Adipose tissue (tissue), 3 donors: ENCODE measurements around the gene TENM4. TPM values are rescaled to one million over a fixed set of nuclear protein-coding genes. Genes with fewer than 3 reads are reported as not detected.

Experiments
- H3K27ac ChIP-seq: one replicate; pipeline ENCODE4 v1.5.1; 2013; ENCODE audit warnings: low read depth, low read length
- WGBS, 3 donors: extraction: QIAGEN DNeasy Blood & Tissue Kit; methylation state at CpG; one replicate each; pipeline ENCODE4 v1.1.7; 2013; 5-methylcytosine and 5-hydroxymethylcytosine counted together
- polyA plus RNA-seq, 3 donors: library from polyadenylated mRNA; stranded (reverse); fragments of 200-250 nt; gene quantifications; one replicate each; pipeline ENCODE4 v1.2.3, GENCODE V29; 2013
- donor health status: healthy with polysubstance abuse.
- donor health status: Bipolar disorder and iron deficiency.
- donor health status: healthy.

Gene TENM4
- polyA plus RNA-seq, 3 donors, result 0.22 to 2.7 (median 0.41) TPM

DNA sequence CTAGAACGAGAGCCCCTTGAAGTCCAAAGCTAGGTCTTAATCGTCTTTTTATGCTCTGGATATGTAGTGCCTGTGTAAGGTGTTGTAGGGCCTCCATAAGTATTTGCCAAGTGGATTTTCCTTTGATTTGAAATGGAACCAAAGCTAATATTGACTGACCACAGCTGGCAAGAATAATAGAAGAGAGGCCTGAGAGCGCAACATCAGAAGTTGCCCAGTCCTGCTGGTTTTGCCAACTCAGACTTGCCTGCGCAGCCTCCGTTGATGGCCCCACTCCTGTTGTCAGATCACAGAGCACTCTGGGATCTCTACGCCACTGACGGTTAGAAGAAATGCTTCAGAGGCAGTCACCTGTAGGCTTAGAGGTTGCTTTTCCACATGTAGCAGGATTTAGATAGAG is 251.2 kb downstream of the TENM4 start:
- no peak overlapping the region for H3K27ac ChIP-seq
- WGBS, 3 donors, result 54 to 91% (median 88%) methylated on average over 7 of the region's 7 CpGs

DNA sequence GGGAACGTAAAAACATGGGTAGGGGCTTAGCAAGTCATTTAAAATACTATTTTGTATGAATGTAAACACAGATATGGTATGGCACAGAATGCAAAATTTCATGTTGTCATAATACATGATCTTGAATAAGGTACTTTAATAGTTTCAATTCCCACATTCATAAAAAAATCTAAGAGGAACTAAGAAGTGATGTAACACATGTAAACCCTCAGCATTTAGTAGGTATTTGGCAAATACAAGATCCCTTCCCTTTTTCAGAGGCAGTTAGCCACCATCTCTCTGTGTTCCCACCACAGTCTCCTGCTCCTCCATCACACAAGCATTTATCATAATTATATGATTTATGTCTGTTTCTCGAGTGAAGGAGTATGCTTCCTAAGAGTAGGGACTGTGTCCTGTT is 251.8 kb downstream of the TENM4 start:
- 60 to 69% (median 60%) methylated on average over 2 of the region's 2 CpGs for WGBS, 3 donors

DNA sequence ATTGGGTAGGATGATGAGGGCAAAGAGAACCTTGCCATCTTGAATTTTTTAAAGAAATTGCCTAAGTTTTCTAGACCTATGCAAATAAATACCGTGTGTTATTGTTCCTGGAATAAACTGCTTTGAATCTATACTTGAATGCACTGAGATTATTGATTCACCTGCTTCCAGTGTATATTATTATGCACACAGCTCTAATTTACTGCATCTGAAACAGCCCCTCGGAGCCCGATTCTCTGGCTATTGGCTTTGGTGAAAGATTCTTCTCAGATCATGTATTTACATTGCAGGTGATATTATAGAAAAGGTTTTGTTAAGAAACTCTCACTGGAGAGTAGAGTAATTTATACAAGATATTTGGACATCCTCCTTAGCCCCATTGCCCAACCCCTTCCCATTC is 254.2 kb downstream of the TENM4 start:
- 88 to 91% (median 91%) methylated on average over 3 of the region's 3 CpGs for WGBS, 3 donors

More for the DNA sequence above, 251.8 kb downstream of the TENM4 start:
- no peak overlapping the region for H3K27ac ChIP-seq

DNA sequence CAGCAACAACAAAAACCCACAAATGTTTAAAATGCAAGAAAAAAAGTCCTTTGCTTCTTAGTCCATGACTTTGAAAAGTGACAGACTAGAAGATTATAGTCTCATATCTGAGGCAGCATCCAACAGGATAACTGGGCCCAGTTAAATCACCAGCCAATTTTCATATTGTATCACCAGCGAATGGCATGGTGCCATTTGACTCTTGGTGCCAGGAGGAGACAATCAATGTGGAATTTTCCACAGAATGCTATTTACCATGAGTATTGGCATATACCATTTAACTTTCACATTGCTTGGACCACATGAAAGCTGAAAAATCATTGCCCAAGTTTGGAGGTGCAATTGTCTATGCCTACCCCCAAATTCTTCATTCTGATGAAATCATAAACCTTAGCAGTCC is 255.5 kb downstream of the TENM4 start:
- WGBS, 3 donors, result 48 to 79% (median 78%) methylated on average over 1 of the region's 1 CpG

More for the DNA sequence above, 254.2 kb downstream of the TENM4 start:
- H3K27ac ChIP-seq, result no peak overlapping the region

GRCh38 chr11:79184285-79184684 is 256.5 kb downstream of the TENM4 start:
- WGBS, 3 donors, result 86 to 94% (median 86%) methylated on average over 4 of the region's 4 CpGs
- H3K27ac ChIP-seq, result no peak overlapping the region

More for the DNA sequence above, 255.5 kb downstream of the TENM4 start:
- no peak overlapping the region for H3K27ac ChIP-seq

- H3K27ac ChIP-seq, result no peak overlapping the region
- WGBS, 3 donors, result 71 to 77% (median 75%) methylated on average over 1 of the region's 1 CpG
These were observed 258.0 kb downstream of the TENM4 start for GRCh38 chr11:79182794-79183193.

- 46 to 68% (median 52%) methylated on average over 3 of the region's 3 CpGs for WGBS, 3 donors
- H3K27ac ChIP-seq, result no peak overlapping the region
These were observed 261.7 kb downstream of the TENM4 start for GRCh38 chr11:79179087-79179486.

GRCh38 chr11:79174045-79175008 is 266.5 kb downstream of the TENM4 start:
- no peak overlapping the region for H3K27ac ChIP-seq
- 41 to 44% (median 42%) methylated on average over 7 of the region's 7 CpGs for WGBS, 3 donors

DNA sequence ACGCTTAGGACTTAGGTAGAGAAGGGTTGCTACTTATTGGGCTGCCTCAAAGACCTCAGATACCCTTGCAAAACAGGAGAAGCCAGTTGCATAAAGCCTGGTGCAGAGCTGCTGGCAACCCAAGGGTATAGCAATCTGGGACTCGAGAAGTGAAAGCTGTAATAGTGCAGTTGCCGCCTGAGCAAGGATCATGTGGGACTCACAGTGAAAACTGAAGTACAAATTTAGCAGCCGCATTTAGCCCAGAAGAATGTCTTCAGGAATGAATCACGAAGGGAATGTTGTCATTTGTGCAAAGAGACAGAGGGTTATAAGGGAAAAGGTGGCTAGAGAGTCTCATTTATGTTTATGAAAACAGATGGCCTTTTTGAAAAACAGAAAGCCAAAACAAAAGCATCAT is 267.2 kb downstream of the TENM4 start:
- WGBS, 3 donors, result 62 to 71% (median 64%) methylated on average over 5 of the region's 5 CpGs
- H3K27ac ChIP-seq, result no peak overlapping the region

GRCh38 chr11:79170321-79170720 is 270.5 kb downstream of the TENM4 start:
- H3K27ac ChIP-seq, result no peak overlapping the region
- 71 to 89% (median 80%) methylated on average over 2 of the region's 2 CpGs for WGBS, 3 donors

DNA sequence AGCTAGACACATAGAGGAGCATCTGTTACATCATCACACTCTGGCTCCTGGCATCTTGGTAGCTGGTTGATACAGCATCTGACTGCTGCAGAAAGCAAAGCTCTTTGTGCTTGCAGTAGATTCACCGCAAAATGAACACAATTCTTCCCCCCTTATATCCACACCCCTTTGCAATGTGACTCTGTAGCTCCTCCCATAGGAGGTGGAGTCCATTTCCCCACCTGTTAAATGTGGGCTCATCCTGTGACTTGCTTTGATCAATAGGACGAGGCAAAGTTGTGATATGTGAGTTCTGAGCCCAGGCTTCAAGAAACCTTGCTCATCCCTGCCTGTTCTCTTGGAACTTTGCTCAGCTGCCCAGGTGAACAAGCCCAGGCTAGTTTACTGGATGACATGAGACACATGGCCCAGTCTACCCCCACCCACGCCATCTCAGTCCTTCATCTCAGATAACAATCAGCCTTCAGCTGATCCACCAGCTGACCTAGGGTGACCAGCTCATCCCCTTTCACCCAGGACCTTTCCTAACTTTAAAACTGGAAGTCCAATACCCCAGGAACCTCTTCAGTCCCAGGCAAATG is 272.2 kb downstream of the TENM4 start:
- 27 to 54% (median 50%) methylated on average over 3 of the region's 3 CpGs for WGBS, 3 donors
- H3K27ac ChIP-seq, result no peak overlapping the region

DNA sequence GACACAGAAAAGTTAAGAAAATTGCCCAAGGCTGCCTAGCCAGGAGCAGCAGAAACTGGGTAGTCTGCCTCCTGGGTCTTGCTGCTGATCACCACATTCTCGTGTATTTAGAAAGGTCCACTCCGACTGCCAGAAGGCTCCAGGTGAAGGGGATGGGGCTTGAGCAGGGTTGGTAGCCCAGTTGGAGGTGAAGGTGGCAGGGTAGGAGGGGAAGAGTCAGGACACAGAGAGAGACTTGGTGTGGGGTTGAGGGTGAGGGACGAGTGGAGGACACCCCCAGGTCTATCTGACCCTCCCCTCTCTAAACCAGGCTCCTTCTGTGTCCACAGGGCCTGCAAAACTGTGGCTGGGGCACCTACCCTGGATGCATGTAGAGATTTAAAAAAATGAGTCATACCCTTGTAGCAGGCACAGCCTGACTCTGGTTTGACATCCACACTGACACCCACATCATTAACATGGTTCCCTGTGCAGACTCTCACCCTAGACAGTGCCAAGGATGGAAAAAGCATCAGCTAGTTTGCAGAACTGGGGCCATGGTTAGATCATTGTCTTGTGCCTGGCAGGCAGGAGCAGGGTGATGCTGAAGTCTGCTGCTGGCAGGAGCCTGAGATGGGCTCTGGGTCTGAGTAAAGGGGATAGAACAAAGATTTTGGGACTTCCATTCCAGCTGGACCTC is 273.2 kb downstream of the TENM4 start:
- H3K27ac ChIP-seq, result no peak overlapping the region

DNA sequence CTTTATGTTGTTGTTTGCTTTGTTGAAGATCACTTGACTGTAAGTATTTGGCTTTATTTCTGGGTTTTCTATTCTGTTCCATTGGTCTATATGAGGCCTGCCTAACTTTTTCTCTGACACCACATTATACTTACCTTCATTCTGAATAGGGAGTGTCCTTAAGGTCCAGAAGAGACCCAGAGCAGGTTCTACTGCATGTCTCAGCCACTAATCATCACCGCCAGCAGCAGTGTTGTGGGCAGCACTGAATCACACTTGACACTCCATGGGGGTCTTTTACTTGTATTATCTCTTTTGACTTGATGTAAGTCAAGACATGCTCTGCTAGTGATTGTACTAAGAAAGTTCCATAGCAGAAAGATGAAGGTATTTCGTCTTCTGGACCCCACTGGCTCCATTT is 274.9 kb downstream of the TENM4 start:
- 82 to 94% (median 83%) methylated on average over 2 of the region's 2 CpGs for WGBS, 3 donors
- no peak overlapping the region for H3K27ac ChIP-seq

More for the DNA sequence above, 273.2 kb downstream of the TENM4 start:
- WGBS, 3 donors, result 72 to 79% (median 76%) methylated on average over 3 of the region's 3 CpGs

DNA sequence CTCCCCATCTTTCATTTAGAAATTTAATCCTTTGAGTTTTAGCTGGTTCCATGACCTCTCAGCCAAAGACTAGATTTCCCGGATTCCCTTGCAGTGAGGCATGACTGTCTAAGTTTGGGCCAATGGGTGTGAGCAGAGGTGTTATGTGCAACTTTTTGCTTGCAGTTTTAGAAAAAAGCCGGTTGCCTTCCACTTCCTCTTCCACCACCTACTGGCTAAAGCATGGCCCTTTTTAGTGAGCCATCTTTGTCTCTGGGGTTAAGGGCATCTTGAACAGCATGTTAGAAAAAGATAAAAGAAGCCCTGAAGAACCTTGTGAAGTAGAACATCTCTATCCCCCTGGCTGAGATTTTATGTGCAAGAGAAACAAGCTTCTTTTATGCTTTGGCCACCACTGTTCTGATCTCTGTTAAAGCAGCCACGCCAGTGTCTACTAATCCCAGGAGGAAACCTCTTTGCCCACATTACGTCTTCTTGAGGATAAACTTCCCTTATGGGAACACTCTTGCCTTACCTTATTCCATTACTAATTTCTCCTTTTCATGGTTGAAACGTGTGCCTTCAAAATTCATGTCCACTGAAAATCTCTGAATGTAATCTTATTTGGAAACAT is 279.9 kb downstream of the TENM4 start:
- WGBS, 3 donors, result 58 to 64% (median 59%) methylated on average over 5 of the region's 5 CpGs

DNA sequence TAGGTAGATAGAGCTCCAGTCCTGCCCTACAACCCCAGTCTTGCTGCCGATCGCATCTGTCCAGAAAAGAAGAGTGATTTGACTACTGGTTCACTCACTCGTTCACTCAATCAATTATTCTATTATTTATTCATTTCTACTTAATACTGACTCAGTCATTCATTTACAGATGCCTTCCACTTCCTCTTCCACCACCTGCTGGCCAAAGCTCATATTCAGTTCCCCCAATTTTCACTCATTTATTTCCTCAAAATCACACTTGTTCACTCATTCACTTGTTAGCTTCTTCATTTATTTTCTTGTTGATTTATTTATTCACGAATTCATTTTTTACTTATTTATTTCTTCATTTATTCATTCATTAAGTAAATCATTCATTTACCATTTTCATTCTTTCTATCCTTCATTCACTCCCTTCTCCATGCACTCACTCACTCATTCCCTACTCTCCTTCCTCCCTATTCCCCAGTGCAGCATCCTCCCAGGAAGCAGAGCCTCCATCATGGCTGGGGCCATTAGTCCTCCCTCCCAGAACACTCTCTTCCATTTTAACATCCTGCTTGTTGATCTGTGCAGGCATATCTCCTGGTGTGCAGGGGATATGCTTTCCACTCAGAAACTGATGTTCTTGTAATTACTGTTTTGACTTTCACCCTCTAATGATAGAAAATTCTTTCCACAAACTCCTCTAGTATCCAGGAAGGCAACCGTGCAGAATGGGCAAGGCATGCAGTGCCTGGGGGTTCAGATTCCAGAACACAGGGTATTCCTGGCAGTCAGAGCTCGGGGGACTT is 281.0 kb downstream of the TENM4 start:
- no peak overlapping the region for H3K27ac ChIP-seq
- WGBS, 3 donors, result 63 to 88% (median 84%) methylated on average over 6 of the region's 6 CpGs

More for the DNA sequence above, 279.9 kb downstream of the TENM4 start:
- no peak overlapping the region for H3K27ac ChIP-seq

DNA sequence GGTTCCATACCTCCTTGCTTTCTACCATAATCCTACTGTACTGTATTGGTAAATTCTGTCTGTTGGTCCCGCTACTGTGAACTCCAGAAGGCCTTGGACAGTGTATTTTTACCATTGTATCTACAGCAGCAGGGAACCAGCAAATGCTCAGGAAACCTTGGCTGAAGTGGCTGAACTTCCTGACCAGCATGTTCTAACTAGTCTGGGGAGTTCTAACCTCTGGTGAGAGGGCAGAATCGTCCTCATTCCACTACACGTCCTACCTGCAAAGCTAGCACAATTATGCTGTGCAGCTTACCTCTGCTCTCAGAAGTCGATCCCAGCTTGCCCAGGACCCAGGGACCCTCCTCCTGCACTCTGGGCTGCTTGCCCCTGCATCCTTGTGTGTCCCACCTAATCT is 283.1 kb downstream of the TENM4 start:
- WGBS, 3 donors, result 54 to 63% (median 61%) methylated on average over 4 of the region's 4 CpGs
- no peak overlapping the region for H3K27ac ChIP-seq

DNA sequence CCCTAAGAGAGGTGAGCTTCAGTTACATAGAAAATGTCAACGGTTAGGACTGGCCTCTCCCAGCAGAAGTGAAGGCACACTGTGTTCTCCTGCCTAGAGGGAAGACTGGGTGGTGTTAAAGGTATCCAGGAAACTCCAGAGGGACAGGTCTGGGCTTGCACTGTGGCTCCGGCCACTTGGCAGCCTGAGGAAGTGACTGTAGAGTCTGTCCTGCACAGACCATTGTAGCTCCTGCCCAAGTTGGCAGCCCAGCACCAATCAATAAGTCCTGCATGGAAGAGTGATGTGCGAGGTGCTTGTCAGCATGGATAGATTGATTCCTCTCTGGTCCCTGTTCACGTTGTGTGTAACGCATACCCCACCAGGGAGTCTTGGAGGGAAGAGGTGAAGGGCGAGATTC is 284.8 kb downstream of the TENM4 start:
- no peak overlapping the region for H3K27ac ChIP-seq
- 55 to 88% (median 82%) methylated on average over 6 of the region's 6 CpGs for WGBS, 3 donors

DNA sequence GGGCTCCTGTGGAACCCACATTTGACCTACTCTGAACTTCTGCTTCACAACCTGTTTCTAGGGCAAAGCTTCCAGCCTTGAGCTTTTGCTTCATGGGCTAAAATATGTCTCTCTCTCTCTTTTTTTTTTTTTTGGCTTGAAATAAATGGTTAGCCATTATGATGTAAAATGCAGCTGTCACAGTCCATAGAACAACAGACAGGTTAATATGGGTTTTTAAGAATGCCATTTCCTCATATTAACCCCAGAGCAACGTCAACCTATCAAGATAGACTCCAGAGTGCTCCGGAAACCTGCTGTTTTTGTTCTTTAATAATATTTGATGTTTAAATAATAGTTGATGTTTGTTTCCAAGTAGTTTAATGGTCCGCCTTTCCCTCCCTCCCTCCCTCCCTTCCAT is 285.6 kb downstream of the TENM4 start:
- WGBS, 3 donors, result 54 to 81% (median 72%) methylated on average over 3 of the region's 3 CpGs
- no peak overlapping the region for H3K27ac ChIP-seq
